H1 (cell line): ENCODE measurements around the gene ACAD11. TPM values are rescaled to one million over a fixed set of nuclear protein-coding genes. Genes with fewer than 3 reads are reported as not detected.

Experiments used
- EP300 ChIP-seq, 2 experiments: IDR thresholded peaks; 1 replicate in 1 of 2; 2 replicates in 1 of 2; pipeline ENCODE4 v1.6.1; 2011 to 2012; ENCODE audit warnings: low read depth in 2 of 2, low read length in 2 of 2, mild to moderate bottlenecking in 2 of 2, borderline replicate concordance in 1 of 2, inconsistent platforms in 1 of 2, moderate library complexity in 1 of 2
- JUN ChIP-seq: IDR thresholded peaks from 2 replicates; pipeline ENCODE4 v1.6.1; 2011; ENCODE audit warnings: low read depth, mild to moderate bottlenecking, improper control_type of control experiment, low read length
- RBBP5 ChIP-seq: IDR thresholded peaks from 2 replicates; pipeline ENCODE4 v1.7.1; 2012; ENCODE audit warnings: low read depth, mild to moderate bottlenecking, inconsistent platforms, low read length, moderate library complexity, borderline replicate concordance
- SAP30 ChIP-seq: fragments of 300-600 bp; sonication (generic); IDR thresholded peaks from 2 replicates; pipeline ENCODE4 v1.7.1; 2012; ENCODE audit warnings: low read length, moderate library complexity, mild to moderate bottlenecking, inconsistent platforms; ENCODE audit not compliant: insufficient read depth, insufficient replicate concordance
- TCF12 ChIP-seq: IDR thresholded peaks from 2 replicates; pipeline ENCODE4 v1.6.1; 2011; ENCODE audit warnings: low read depth, mild to moderate bottlenecking, low read length
- polyA plus RNA-seq, 7 experiments: library from polyadenylated mRNA; depleted of rRNA in 3 of 7; stranded (reverse) in 5 of 7; unstranded in 2 of 7; fragments of >200 nt in 5 of 7; fragments of 200-250 nt in 2 of 7; gene quantifications; 1 replicate in 5 of 7; 2 replicates in 1 of 7; 4 replicates in 1 of 7; pipeline versions ENCODE4 v1.2.1 to v1.2.3, GENCODE V29; 2011 to 2013; ENCODE audit warnings: missing spikeins in 2 of 7, mixed read lengths in 2 of 7
- total RNA-seq: library from RNA; stranded (reverse); fragmentation: NEBNext Ultra II Directional; extraction: Animal tissue kit (Norgen Biotek cat#: 25700); gene quantifications from 2 replicates; pipeline ENCODE4 v1.2.1, GENCODE V29; 2021

Gene ACAD11
- total and polyA plus RNA-seq, 2 of the 8 experiments (the other 6 are each of a cell fraction or from before 2014, with no cell fraction given) = 5.5 to 11.0 TPM

DNA sequence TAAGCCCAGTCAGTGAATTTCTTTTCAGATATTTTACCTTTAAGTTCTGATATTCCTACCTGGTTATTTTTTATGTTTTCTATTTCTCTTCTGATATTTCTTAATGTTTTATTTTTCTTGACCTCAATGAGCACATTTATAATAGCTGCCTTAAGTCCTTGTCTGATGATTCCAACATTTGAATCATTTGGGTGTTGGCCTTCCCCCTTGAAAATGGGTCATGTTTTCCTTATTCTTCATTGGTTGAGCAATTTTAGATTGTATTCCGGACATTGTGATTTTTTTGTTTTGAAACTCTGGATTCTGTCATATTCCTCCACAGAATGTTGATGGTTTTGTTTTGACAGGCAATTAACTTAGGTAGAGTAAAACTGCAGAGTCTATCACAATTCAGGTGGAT lies 72.2 kb downstream of the ACAD11 start (continued):
- TF ChIP-seq SAP30 (no peak), JUN (no peak), TCF12 (no peak), RBBP5 (no peak), EP300 (IDR thresholded peaks at IDR 0.05; ENCODE audit: borderline replicate concordance in 1 of 2, low read depth in 2 of 2, low read length in 2 of 2) (no peak)
